HG03095 (cell line): Measurements from ENCODE around the gene FTO.

Experiments used
- ATAC-seq: cut with Tn5 transposase; IDR thresholded peaks from one replicate; pipeline ENCODE4 v1.9.1; 2021; ENCODE audit warnings: moderate library complexity; ENCODE audit not compliant: unreplicated experiment

FTO gene

DNA sequence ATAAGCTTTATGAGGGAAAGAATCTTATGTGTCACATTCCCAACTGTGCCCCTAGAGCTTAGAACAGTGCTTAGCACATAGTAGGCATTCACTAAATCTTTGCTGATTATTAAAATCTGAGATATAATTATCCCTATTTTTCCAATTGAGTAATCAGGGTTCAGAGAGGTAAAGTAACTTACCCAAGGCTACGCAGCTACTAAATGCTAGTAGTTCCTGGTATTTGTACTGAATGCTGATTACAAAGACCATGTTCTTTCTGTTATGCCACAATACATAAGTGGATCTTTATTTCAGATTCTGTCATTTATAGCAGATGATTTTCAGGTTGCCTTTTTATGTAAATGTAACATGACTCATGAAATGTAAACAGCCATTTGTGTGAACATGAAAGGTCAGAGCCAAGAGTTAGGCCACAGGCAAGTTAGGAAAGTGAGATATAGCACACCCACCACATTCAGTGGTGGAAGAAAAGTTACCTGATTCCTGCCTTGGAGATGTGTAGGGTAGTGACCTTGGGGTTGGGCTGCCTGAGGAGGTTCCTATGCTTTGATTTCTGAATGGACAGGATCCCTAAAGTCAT is 77.2 kb downstream of the FTO start:
- no peak for ATAC-seq

DNA sequence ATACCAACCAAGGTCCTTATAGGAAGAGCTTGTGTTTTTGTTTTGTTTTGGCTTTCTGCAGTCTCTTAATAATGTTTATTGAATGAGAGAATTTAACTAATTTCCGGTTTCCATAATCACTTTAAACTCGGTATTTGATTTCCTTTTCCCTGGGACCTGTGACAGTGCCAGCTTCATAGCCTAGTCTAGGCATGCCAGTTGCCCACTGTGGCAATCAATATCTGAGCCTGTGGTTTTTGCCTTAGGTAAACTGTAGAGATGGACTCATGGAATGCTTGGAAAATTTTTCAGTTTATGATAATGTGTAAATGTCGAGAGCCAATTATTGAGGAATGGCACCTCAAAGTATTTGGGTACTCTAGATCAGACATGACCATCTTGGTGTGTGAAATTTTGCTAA is 78.2 kb downstream of the FTO start:
- ATAC-seq, result no peak

DNA sequence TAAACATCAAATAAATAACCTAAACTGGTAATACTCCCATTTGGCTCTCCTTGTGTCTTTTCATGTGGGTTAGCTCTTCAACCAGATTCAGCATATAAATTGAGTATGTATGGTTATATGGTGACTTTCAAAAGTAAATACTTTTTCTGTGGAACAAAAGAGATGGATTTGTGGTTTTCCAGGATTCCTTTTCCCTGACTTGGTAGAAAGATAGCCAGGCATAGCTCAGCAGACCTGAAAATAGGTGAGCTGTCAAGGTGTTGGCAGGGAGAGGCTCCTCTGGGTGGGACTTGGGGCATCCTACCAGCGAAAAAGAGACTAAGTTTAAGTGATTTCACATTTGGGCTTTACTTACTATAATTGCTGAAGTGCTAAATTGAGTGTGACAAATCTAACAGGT is 80.3 kb downstream of the FTO start:
- no peak for ATAC-seq

DNA sequence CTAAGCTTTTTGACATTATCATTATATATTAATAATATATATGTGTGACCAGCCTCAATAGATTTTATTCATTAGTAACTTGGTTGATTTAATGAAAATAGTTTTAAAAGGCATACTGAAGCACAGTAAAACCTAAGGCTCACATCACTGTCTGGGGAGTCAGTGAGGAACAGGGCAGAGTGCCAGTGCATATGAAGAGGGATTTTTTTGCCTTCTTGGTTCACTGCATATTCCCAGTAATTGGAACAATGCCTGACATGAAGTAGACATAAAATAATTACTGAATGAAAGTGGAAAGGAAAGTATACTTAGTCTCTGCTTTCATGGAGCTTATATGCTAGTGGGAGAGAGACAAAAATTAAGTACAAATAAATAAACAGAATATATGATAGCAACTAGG is 81.1 kb downstream of the FTO start:
- ATAC-seq, result no peak

DNA sequence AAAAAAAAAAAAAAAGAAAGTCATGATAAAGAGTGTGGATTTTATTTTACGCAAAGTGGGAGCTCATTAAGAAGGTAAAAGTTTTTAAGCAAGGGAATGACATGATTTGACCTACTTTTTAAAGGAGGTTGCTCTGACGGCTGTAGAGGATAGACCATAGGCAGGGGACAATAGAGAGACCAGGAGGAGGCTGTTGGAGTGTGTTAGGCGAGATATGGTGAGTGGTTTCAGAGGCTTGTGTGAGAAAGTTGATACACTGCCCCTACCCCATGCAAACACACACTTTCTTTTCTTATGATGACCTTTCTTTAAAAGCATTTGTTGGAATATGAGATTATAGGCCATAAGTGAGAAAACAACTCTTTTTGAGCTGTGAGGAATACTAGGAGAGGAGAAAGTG is 82.0 kb downstream of the FTO start:
- no peak for ATAC-seq

DNA sequence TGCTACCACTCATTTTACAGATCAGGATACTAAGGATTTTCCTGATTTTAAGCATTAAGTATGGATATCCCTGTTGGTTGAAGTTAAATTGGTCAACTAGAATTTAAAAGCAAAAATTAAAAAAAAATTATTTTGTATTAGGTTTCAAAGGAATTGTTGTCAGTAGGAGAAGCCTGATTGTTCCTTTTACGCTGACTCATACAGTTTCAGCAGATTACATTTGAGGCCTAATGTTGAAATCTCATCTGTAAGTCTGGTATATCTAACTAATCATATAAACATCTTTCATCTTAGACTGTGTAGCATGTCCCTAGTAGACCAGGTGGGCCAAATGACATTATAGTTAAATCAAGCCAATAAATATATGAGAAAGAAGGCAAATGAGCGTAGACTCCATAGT is 83.5 kb downstream of the FTO start:
- ATAC-seq, result no peak

DNA sequence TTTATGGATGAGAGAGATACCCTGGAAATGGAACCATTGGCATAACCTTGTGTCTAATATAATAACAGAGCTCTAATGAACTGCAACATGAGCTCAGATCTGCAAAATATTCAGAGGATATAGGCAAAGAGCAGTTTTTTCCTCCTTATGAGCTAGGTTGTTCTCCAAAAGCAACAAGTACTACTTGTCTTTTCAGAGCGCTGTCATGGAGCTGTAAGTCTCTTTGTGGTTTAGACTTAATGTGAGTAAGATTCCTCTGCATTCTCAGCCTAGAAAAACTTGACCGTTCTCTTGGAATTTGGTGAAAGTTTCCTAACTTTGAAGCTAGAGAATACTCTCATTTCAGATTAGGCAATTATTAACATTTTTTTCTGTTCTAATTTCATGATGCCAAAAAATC is 85.2 kb downstream of the FTO start:
- no peak for ATAC-seq

DNA sequence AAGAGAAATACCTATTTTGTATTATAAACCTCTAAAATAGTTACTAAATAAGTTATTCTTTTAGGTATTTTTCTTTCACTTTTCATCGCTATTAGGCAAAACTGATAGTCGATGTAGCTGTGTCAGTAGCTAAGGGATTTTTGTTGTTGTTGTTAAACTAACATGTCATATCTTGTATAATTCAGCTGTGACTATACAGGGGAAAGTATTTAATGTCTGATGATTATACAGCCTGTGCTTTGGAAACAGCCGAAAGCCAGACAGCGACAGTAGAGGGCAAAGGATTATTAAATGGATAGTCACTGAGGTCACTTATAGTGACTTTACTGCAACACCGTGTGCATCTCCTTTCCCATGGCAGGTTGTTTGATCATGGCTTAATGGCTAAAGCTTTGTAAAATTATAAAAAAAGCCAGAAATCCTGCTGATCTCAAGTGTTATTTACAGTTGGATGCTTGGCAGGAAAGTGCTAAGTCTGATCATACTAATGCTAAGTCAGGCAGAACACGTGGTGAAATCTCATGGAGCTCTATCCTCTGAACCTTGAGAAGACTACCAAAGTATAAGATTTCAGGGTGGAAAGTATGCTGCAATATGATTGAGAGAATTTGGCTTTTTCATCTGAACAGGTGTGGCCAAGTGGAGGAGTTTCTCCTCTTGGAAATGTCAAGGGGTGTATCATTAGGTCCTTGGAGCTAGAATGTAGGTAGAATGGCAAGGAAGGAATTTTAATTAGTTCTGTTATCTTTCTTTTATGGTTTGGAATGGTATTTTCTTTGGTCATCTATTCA is 88.4 kb downstream of the FTO start:
- no peak for ATAC-seq

DNA sequence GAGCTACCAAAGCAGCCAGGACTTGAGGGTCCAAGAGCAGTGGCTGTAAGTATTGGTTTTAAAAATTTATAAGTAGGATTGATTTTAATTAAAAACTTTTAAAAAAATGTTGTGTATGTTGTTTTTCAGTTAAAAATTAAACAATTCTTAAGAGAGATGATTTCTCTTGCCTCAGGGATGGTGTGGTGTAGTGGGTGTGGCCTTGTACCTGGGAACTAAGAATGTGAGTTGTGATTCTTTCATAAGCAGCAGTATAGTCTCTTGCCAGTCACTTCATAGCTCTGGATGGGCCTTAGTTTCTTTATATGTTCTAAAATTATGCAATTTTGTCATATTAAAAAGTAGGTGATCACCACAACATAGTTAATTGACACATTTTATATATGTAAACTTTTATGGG is 99.5 kb downstream of the FTO start:
- ATAC-seq, result no peak

DNA sequence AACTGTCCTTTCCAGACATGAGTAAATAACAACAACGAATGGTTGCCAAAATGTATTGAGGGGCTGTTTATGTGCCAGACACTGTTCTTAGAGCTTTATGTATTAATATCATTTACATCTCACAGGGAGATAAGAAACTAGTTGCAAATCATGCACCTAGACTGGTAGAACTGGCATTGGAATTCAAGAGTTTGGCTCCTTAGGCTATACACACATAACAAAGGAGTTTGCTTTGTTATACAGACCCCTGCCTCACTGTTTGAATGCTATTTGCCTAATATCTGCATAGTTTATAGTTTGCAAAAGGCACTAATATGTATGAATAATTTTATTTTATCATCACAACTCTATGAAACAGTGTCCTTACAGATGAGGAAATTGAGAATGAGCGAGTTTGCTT is 100.0 kb downstream of the FTO start:
- no peak for ATAC-seq

DNA sequence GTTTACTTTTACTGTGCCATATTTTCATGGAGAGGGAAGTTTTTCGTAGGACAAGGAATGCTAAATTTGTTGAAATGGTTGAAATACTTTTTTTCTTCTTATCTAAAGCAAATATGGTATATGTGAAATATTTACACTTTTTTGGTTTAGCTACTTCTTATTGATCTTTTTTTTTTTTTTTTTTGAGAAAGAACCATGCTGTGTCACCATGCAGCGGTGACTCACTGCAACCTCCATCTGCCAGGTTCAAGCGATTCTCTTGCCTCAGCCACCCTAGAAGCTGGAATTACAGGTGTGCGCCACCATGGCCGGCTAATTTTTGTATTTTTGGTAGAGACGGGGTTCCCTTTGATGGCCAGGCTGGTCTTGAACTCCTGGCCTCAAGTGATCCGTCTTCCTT is 100.5 kb downstream of the FTO start:
- no peak for ATAC-seq

DNA sequence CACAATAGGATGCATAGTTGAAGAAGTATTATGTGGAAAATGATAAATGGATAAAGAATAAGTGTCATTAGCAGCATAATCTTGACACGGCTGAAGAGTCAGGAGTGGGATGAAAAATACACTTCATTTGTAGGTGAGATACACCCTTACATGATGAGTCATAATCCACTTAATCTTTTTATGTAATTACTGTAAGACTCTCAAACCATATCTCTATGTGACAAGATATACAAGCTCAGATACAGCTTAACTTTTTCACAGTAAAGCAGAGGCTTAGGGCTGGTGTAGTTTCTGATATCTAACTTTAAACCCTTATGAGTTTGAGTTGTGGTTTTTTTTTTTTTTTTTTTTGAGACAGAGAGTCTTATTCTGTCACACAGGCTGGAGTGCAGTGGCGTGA is 101.2 kb downstream of the FTO start:
- no peak for ATAC-seq

DNA sequence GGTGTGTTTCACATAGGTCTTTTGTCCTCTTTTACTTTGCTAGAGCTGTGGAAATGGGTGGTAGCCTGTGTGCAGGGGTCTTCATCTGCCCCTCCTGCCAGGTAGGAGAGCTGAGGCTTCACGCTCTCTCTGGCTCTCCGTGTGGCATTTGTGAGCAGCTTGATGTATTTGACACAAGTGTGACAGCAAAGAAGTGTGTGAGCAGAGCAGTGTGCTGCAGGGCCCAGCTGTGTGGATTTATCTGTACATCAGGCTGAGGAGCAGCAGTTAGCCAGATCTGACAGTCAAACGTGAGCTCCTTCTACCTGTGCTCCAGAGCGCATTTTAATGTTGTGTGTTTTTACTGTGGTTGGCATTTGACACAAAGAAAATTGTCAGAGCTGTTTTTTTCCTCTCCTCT is 101.8 kb downstream of the FTO start:
- no peak for ATAC-seq

DNA sequence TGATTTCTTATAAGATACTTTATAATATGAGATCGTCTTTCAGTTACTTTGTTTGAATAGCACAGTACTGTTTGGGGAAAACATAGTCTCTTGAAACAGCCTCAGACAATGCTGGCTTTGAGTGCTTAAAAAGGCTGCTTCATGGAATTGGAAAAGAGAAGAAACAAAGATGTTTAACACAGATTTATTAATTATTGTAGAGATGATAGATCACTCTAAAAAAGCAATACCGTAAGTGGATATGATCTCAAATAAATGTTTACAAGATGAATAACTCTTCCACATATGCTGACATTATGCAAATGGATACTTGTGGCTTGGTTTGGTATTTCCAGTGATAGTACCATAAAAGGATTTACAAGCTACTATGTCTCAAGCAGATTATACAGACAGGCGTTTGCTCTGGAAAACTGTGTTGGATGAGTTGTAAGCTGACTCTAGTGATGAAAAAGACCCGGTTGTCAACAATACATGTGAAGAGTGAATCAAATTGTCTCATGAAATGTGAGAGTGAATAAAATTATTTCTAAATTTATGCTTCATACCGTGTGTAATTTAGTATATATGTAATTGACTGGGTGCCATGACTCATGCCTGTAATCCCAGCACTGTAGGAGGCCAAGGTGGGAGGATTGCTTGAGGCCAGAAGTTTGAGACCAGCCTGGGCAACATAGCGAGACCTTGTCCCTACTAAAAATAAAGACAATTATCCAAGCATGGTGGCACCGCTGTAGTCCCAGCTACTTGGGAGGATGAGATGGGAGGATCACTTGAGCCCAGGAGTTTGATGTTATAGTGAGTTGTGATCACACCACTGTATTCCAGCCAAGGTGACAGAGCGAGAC is 105.4 kb downstream of the FTO start:
- ATAC-seq, result no peak

DNA sequence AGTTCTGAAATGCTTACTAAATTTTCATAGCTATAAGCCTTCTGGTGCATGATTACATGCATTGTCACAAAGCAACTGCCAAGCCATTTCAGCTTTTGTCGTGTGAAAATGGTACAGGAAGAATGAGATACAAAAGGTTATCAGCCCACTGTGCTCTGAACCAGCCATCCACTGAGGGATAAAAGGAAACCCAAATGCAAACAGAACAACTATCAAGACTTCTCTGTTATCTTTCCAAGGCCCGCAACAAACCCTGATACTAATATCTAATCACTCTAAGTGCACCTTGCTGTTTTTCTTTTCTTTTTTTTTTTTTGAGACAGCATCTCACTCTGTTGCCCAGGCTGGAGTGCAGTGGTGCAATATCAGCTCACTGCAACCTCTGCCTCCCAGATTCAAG is 109.0 kb downstream of the FTO start:
- no peak for ATAC-seq

DNA sequence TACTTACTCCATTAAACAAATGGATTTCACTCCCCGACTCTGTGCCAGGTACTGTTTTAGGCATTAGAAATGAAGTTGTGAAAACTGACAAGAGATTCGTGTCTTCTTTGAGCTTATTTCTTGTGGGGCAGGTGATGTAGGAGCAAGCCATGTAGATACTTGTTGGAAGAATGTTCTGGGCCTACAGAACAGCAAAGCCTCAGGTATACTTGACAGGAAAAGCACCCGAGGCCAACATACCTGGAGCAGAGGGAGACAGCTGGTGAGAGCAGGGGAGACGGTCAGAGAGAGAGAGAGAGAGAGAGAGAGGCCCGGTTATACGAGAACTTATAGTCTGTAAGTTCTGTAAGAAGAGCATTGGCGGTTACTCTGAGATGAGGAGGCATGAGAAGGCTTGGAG is 110.8 kb downstream of the FTO start:
- ATAC-seq, result no peak

DNA sequence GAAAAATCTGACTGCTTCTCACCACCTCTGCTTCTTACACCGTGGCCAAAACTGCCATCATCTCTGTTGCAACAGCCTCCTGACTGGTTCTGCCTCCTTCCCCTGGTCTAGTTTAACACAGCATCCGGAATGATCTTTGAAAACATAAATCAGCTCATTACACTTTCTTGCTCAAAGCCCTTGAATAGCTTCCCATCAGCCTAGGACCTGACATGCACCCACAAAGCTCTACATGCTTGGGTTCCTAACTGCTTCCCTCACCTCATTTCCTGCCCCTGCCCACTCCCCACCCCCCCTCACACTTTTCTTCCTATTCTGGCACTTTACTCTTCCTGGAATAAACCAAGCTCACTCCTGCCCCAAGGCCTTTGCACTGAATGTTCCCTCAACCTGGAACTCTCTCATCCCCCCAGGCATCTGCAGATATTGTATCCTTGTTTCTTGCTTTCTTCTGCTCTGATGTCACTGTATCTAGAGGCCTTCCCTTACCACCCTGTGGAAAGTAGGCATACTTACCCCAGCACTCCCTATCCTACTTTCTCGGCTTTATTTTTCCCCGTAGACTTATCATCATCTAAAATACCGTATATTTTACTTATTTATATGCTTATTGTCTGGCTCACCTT is 112.4 kb downstream of the FTO start:
- ATAC-seq, result no peak

DNA sequence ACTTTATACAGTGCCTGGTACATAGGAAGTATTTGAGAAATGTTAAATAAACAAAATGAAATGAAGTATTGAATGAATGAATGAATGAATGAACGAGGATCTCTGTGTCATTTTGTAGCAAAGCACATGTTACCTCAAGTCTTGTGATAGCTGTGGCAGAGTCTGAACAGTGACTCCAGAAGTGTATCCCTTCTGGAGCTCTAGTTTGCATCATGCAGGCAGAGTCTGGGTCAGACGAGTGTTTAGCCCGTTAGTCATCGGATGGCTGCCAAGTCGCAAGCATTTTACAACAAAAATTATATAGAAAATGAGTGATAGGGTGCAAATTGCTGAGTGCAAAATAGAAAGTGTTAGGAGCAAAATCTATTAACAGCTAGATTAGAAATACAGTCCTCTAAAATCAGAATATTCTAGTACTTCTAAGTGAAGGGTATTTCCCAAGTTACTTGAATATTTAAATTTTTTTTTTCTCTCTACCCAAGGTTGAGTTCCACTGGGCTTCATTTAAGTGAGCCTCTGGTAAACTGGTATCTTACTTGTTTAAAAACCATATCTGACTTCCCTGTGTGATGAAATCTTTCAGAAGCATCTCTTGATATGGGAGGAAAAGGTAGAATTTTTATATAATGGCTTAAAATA is 113.3 kb downstream of the FTO start:
- no peak for ATAC-seq

DNA sequence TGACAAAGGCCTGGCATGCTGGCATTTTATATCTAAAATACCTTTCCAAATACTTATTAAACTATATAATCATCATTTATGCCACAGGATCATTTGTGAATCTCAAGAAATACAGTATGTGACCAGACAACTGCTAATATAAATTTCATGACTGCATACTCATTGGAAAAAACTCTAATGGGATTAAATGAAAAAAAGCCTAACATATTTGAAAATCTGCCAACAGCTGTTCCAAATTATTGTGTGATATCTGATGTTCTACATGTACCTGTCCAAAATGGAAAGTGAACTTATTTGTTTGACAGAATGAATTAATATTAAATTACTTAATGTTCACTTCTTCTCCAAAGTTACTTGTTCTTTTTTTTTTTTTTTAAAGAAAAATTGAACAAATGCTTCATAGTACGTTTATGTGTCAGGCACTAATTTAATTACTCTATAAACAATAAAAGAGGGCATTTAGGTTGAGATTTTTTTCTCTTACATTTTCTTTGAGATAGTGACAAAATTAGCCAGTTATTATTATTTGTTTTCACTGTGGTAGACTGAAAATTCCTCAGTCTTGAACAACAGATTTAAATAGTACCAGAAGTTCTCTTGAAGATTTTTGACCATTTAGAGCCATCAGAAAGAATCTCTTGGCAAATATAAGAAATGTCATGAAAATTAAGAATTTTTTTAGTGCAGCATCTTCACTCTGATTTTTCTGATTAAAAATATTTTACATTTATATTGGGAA is 114.0 kb downstream of the FTO start:
- ATAC-seq, result no peak

DNA sequence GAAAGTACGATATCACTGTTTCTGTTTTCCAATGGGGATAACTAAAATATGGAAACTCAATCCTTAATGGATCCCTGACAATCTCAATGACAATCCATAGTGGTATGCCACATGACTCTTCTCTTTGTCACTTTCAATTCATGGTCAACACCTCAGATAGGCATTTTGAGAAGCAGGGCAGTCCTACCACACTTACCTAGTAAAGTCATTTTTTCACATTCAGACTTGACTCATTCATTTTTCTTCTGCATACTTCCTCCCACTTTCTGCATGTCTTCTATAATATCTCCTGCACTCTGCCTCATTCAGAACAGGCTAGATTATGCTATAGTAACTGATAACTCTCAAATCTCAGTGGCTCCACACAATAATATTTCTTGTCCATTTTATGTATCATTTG is 117.5 kb downstream of the FTO start:
- no peak for ATAC-seq
